DLD1 (cell line): ENCODE measurements around the gene WDR74.
"Not testable (repeated sequence)": the region's sequence is repeated elsewhere in the genome, so short reads cannot be mapped to it uniquely, and the experiment has no call there.

Source experiments
- in situ Hi-C: cut with HindIII; loops from 2 replicates; pipeline ENCODE4 v1.10.0; 2017; ENCODE audit warnings: low sequenced_read_pairs

The WDR74 gene

DNA sequence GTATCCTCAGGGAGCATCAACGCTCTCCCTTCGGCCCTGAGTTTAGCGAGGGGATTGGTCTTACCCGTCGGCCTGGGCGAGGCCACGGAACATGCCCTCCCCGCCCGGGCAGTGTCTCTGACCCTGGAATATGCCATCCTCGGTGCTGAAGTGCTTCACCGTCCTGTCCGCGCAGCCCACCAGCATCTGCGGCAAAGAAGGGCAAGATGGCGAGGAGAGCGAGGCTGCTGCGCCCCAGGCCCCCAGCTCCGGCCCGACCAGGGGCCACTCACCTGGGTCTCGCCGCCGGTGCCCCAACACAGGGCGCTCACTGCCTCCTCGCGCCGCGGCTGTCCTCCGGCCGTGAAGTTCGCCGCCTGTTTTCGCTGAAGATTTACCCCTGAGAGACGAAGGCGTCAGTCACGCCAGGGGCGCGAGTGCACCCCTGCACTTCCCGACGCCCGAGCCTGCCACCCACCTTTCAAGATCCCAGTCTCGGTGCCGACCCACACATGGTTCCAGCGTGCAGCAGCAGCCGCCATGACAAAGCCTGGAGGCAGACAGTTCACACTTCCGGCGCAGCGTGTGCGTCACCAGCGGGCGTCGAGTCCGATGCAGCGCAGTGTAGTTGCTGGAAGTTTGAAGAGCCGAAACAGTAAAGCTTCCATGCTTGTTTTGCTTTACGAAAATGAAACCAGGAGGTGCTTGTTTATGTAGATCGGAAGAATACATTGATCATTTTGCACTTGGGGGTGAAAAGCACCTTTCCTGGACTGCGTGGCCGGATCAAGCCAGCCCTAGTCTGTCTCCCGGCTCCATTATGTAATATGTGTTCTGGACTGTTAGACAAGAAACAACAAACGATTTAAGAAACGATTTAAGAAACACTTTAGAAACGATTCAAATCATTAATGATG is at the start of gene WDR74:
WDR74 (minus strand) TSS at position 541 of the 896 bp plus-strand sequence; CDS start at position 521, 20 bp downstream.
- in situ Hi-C loops: no loop called here

DNA sequence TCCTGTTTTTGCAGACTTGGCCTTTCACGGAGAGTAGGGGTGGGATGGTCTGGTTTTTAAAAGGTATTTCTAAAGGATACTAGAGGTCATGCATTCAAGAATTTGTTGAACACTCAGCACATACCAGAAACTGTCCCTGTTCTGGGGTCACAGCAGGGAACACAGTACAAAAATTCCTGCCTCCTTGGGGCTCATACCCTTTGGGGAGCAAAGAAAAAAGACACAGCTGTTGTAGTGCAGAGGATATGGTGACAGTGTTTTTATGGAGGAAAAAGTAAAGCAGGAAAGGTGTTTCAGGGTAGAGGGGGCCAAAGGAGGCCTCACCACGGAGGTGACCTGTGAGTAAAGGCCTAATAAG is 49.7 kb upstream of the WDR74 start:
- in situ Hi-C loops: no loop called here

DNA sequence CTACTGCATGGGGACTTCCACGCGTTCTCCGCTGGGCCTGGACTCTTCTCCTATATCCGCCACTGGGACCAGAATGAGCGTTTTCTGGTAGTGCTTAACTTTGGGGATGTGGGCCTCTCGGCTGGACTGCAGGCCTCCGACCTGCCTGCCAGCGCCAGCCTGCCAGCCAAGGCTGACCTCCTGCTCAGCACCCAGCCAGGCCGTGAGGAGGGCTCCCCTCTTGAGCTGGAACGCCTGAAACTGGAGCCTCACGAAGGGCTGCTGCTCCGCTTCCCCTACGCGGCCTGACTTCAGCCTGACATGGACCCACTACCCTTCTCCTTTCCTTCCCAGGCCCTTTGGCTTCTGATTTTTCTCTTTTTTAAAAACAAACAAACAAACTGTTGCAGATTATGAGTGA is 49.0 kb upstream of the WDR74 start:
- in situ Hi-C loops: no loop called here

DNA sequence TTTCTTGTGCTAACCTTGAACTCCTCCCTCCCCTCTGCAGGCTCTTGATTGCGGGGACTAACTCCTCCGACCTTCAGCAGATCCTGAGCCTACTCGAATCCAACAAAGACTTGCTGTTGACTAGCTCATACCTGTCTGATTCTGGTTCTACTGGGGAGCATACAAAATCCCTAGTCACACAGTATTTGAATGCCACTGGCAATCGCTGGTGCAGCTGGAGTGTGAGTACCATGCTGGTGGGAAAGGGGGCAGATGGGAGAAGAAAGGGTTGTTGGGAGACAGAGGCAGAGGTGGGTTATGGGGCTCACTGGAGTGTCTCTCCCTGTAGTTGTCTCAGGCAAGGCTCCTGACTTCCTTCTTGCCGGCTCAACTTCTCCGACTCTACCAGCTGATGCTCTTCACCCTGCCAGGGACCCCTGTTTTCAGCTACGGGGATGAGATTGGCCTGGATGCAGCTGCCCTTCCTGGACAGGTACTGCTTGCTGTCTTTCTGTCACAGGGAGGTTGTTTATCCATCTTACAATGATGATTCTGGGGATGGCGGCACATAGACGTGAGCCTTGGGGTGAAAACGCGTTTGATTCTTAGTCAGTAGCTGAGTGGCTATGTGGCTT is 45.9 kb upstream of the WDR74 start:
- in situ Hi-C loops: no loop called here

DNA sequence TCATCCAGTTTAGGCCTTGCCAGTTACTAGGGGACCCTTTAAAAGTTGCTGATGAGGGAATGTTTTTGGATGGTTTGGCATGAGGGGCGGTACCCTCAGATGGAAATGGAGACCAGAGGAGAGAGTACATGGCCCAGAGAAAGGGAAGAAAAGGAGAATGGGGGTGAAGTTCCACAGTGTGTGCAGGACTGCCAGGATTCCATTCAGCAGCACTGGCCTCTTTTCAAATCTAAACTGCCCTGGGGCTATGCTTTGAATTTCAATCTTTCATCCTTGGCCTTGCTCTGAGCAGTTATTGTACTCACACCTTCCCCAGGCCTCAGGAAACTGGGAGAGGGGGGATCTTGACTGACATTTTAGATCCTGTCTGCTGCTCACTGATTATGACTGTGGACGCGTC is 44.3 kb upstream of the WDR74 start:
- in situ Hi-C loops: no loop called here

DNA sequence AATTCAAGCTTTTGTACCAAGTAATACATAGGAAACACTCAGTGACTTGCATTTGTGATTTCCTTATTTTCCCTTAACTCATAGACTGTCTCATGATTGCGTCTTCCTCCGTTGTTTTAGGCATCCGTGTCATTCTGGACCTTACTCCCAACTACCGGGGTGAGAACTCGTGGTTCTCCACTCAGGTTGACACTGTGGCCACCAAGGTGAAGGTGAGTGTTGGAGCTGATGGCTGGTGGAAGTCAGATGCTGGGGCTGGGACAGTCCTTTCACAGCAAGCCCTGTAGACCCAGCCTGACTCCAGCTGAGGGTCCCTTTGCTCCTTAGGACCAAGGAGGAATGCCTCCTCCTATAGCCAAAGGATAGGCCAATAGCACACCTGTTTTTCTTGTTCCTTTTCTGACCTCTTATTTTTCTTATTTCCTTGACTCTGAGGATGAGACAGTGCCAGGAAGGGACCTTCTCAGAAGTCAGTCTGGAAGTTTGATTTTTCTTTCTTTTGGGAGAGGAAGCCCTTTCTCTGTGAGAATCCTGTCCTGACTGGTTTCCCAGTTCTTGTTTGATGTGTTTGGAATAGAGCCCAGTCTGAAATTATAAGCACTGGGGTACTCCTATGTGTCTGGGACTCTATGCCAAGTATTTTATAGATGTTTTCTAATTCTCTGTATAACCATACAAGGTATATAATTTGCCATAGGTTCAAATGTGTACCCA is 43.6 kb upstream of the WDR74 start:
- in situ Hi-C loops: no loop called here

DNA sequence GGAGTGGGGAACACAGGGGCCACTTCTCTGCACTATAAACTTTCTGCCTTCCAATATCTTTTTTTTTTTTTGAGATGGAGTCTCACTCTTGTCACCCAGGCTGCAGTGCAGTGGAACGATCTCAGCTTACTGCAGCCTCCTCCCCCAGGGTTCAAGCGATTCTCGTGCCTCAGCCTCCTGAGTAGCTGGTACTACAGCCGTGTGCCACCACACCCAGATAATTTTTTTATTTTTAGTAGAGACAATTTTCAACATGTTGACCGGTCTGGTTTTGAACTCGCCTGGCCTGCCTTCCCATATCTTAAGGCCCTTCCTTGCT is 43.0 kb upstream of the WDR74 start:
- in situ Hi-C loops: no loop called here

DNA sequence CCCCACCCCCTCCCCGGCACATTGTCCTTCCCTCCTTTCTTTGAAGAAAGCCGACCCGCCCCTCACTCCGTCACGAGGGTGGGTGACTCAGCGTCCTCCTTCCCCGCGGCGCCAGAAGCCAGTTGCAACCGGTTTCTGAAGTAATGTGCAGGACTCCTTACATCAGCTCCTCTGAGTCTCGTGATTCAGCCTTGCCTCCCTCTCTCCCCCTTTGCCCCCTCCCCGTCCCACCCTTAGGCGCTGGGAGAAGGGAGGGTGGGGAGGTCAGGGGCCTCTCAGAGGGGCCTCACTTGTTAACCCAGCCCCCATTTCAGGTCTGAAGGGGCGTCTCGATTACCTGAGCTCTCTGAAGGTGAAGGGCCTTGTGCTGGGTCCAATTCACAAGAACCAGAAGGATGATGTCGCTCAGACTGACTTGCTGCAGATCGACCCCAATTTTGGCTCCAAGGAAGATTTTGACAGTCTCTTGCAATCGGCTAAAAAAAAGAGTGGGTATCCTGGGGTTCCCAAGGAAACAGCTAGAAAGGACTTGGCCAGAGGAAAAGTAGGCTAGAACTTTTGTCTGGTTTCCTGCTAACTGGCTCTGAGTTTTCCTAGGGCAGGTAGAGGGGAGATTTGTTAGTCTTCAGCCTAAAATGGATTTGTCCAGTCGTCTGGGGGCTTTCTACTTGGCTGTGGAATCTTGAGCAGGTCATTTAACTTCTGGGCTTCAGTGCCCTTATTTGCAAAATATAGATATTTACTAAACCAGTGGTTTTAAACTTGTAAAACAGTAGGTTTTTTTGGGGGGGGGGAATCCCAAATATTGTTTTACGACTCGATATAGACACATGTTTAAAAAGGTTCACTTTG is 42.4 kb upstream of the WDR74 start:
- in situ Hi-C loops: no loop called here

DNA sequence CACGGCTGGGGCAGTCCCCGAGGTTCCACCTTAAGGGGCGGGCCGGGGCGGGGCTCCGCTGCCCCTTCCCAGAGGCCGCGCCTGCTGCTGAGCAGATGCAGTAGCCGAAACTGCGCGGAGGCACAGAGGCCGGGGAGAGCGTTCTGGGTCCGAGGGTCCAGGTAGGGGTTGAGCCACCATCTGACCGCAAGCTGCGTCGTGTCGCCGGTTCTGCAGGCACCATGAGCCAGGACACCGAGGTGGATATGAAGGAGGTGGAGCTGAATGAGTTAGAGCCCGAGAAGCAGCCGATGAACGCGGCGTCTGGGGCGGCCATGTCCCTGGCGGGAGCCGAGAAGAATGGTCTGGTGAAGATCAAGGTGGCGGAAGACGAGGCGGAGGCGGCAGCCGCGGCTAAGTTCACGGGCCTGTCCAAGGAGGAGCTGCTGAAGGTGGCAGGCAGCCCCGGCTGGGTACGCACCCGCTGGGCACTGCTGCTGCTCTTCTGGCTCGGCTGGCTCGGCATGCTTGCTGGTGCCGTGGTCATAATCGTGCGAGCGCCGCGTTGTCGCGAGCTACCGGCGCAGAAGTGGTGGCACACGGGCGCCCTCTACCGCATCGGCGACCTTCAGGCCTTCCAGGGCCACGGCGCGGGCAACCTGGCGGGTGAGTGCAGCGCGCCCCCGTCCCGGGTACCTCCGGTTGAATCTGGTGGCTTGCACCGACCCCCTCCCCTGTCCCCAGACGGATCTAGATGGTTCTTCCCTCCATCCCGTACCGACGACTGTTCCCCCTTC is 41.6 kb upstream of the WDR74 start, which contains the start of gene SLC3A2:
SLC3A2 (plus strand) TSS at position 94 of the 776 bp plus-strand sequence; CDS start at position 222, 128 bp downstream.
- in situ Hi-C loops: no loop called here

DNA sequence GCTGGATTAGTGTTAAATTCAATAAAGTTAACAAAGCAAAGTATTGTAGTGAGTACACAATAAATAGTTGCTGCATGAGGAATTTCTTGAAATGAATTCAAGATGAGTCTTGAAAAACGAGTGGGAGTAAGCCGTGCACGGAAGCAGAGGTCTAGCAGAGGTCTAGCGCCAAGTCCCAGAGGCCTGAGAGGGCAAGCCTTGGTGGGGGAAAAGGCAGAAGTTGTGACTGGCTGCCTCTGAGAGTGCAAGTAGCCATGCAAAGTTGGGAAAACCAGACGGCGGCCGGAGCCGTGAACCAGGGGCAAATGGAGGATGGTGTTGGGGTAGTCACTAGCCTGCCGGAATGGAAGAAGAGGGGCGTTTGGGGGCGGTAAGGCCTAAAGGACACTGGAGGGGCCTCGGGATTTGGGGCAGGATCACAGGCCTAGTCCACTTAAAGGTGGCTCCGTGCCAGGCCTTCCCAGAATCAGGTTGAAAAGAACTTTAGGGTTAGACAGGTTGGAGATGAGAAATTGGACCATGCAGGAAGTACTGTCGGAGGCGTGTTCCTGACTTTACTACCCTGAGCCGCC is 40.9 kb upstream of the WDR74 start:
- in situ Hi-C loops: no loop called here

DNA sequence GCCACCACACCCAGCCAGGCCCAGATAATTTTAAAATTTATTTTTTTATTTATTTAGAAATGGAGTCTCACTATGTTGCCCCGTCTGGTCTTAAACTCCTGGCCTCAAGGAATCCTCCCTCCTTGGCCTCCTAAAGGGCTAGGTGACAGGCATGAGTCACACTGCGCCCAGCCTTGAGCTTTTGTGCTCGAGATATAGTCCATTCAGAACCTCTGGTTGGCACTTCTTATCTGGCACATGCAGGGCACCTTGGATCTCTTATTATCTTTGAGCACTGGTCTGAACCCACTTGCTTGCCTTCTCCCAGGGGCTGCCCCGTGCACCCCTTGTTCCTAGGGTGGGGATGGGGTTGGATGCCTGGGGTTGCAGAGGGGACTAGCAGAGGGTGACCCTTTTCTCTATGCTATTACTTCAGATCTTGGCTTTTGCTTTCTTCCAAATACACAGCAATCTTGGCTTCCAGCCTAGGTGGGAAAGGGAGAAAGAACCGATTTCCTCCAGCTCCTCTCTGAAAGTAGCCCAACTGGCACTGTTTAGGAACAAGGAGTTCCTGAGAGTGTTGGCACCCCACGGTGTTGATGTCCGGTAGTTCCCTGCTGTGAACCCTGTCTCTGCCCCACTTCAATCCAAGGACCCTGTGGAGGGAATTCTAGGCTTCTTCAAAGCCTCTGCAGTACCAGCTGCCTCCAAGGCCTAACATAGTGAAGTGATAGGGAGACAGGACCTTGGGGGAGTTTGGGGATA is 40.0 kb upstream of the WDR74 start:
- in situ Hi-C loops: no loop called here

DNA sequence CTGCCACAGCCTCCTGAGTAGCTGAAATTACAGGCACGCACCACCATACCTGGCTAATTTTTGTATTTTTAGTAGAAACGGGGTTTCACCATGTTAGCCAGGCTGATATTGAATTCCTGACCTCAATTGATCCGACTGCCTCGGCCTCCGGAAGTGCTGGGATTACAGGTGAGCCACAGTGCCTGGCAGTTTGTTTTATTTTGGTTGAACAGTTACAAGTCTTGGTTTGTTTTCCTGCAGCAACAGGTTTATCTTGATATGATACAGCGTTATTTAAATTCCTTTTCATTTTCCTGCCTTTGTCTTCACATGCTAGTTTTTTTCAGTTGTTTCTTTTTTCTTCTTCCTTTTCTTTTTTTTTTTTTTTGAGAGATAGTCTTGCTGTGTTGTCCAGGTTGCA is 37.3 kb upstream of the WDR74 start:
- in situ Hi-C loops: no loop called here

DNA sequence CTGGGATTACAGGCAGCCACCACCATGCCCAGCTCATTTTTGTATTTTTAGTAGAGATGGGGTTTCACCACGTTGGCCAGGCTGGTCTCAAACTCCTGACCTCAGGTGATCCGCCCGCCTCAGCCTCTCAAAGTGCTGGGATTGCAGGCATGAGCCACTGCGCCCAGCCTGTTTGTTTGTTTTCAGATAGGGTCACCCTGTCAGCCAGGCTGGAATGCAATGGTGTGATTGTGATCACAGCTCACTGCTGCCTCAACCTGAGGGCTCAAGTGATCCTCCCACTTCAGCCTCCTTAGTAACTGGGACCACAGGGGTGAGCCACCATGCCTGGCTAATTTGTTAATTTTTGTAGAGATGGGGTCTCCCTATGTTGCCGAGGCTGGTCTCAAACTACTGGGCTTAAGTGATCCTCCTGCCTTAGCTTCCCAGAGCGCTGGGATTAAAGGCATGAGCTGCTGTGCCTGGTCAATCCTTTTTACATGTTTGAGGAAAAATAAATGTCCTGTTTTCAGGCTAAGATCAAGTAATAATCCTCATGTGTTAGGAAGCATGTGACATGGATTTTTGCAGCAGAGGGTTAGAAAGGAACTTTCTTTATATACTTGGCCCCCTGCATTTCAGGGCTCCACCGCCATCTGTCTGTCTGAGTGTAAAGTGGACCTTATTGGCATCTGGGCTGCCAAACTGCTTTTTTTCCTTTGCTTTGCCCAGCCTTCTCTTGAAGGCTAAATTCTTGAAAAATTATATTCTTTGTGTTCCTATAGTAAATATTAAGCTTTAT is 36.5 kb upstream of the WDR74 start:
- in situ Hi-C loops: no loop called here

DNA sequence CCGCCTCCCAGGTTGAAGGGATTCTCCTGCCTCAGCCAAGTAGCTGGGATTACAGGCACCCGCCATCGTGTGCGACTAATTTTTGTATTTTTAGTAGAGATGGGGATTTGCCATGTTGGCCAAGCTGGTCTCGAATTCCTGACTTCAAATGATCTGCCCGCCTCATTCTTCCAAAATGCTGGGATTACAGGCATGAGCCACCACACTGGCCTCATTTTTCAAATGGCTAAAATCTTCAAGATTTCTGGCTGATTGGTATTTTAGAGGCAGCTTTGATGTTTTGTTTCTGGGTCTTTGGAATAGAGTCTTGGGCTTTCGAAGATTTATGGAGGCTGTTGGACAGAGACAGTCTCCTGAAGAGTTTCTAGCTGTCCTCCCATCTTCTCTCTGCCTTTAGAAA is 35.5 kb upstream of the WDR74 start:
- in situ Hi-C loops: no loop called here

DNA sequence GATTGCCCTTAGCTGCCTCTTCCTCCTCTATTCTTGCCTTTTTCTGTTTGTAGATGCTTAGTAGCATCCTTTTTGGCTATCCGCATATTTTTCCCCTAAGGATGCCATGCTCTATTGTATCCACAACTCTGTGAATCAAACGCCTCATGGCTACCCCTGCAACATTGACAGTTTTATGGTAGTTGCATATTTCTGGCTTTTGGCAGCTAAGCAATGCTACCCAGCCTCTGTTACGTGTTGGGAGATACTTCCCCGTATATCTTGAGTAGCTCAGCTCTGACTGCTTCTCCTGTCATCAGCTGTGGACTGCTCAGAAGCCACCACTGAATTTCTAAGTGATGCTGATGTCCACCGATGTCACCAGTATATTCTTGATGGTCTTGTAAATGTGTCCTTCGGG is 26.2 kb upstream of the WDR74 start:
- in situ Hi-C loops: no loop called here

DNA sequence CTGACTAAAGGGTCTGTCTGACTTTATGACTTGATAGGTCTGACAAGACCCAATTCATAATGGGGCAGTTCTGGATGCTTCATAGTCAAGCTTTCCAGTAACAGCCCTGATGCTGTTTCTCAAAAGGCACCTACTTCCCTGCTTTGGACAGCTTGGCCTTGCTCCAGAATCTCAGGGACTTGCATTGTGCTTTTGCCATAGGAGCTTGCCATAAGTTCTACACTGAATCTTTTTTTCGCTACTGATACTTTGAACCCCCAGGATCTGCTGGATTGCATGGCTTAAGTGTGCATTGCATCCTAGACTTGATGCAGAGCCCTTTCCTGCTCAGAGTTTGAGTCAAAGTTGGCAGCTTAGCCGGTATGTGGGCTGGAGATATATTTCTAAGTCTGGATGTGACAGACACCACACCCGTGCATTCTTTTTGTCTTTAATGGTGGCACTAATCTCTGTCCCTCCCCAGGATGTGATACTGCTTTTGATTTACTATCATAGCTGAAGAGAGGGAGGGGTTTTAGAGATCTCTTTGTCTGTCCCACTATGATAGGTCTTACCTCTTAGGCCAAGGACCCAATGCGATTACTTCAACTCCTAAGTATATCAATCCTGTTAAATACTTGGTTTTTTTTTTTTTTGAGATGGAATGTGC is 24.4 kb upstream of the WDR74 start:
- in situ Hi-C loops: no loop called here

DNA sequence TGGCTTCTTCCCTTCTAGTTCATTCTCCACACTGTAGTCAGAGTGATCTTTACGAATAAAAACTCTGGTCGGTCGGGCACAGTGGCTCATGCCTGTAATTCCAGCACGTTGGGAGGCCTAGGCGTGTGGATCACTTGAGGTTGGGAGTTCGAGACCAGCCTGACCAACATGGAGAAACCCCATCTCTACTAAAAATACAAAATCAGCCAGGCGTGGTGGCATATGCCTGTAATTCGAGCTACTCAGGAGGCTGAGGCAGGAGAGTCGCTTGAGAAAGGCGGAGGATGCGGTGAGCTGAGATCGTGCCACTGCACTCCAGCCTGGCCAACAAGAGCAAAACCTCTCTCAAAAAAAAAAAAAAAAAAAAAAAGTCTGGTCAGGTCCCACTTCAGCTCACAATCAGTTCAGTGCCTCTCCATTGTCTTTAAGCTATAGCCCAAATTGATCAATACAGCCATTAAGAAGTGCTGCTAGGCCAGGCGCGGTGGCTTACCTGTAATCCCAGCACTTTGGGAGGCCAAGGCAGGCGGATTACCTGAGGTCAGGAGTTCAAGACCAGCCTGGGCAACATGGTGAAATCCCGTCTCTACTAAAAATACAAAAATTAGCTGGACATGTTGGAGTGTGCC is 22.3 kb upstream of the WDR74 start:
- in situ Hi-C loops: not testable (repeated sequence)
